ENCODE results near the gene FAM171A2.
"Not testable (repeated sequence)": the region's sequence is repeated elsewhere in the genome, so short reads cannot be mapped to it uniquely, and the experiment has no call there.

The FAM171A2 gene

GRCh38 chr17:44344939-44345453 lies 18.7 kb downstream of the FAM171A2 start, which contains the start of gene GRN:
Gene GRN (plus strand): TSS chr17:44345302. CDS start chr17:44349165, 3,863 bp downstream.
- peak; percentile 99 for DNase-seq

DNA sequence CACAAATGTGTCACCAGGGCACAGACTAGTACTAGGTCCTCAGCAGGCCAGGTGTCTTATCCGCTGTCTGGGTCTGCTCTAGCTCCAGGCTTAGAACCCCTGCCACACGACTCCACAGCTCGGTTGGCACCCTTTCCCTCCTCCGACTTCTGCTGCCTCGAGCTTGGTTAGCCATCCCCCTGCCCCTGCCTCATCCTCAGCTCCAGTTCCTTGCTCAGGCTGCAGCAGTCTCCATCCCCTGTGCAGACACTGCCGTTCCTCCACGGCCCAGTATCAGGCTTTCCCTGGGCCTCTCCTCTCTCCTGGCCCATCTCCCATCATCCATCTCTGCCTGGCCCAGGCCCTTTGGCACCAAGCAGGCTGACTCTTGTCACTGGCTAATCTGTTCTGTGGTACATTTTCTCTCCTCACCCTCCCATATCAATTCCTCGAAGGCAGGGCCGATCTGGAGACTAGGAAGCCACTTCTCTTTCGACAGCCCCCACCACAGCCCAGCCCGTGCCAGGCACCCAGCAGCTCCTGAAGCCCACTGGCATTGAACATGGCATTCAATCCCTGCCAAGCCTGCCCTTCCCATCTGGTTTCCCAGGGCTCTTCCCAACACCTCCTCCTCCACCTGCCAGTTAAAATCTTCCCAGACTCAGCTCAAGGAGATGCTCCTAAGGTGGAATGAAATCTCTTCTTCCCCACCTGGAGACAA lies 20.0 kb downstream of the FAM171A2 start:
- DNase-seq: no peak

GRCh38 chr17:44340553-44340952 lies 23.1 kb downstream of the FAM171A2 start:
- peak in 1 of 2 experiments; percentile 43 for DNase-seq

DNA sequence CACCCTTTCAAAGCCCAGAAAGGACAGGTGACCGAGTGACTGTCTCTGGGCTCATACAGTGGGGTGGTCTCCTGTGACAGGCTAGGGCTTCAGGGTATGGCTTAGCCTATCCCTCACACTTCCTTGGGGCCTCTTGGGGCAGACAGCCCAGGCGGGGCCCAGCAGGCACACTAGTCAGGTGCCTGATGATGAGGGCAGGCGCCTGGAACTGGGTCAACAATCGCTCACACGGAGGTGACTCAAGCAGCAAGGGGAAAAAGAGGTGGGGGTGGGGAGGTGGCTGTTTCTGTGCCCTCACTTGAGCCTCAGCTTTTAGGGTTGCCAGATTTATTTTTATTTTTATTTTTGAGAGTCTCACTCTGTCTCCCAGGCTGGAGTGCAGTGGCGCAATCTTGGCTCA lies 25.0 kb downstream of the FAM171A2 start:
- no peak for DNase-seq

DNA sequence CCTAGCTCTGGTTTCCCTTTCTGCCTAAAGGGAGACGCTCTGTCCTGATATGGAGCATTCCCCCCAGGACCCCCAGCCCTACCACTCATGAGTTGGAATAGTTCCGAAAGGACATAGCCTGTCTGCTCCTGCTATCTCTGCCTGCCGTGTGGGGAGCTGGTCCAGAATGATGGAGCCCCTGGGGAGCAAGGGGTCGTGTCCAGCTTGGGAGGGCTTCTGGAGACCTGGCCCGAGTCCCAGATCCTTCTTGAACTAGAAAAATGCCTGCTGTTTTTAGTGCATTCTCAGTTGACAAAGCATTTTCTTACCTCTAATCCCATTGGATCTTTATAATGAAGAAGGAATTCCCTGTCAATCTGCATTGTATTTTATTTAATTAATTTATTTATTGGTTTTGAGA lies 27.7 kb downstream of the FAM171A2 start:
- DNase-seq: no peak

DNA sequence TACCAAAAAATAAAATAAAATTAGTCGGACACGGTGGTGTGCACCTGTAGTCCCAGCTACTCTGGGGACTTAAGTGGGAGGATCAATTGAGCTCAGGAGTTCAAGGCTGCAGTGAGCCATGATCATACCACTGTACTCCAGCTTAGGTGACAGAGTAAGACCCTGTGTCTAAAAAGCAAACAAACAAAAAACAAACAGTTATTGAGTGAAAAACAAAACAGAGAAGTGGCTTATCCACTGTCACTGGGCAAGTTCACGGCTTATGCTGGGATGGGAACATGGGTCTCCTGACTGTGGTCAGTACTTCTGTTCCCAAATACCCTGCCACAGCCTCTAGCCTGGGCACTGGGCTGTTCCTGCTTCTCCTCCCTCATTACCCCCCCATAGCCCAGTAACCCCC lies 28.1 kb downstream of the FAM171A2 start:
- DNase-seq: no peak

DNA sequence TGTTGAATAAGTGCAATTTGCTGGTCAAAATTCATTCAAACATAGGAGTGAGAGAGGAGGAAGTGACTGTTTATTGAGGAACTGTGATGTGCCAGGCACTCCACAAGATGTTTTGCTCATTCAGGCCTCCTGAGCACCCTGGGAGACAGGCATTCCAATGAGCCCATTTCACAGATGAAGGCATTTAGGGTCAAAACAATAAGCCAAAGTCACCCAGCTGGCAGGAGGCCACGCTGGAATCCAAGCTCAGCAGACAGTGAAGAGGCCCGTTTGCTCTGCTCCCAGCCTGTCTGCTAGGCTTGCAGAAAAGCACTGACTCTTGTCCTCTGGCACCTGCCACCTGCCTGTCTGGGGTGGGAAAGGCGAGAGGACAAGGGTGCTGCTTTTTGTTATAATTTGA lies 28.9 kb downstream of the FAM171A2 start:
- DNase-seq: no peak

GRCh38 chr17:44334315-44334714 lies 29.3 kb downstream of the FAM171A2 start:
- no peak for DNase-seq

DNA sequence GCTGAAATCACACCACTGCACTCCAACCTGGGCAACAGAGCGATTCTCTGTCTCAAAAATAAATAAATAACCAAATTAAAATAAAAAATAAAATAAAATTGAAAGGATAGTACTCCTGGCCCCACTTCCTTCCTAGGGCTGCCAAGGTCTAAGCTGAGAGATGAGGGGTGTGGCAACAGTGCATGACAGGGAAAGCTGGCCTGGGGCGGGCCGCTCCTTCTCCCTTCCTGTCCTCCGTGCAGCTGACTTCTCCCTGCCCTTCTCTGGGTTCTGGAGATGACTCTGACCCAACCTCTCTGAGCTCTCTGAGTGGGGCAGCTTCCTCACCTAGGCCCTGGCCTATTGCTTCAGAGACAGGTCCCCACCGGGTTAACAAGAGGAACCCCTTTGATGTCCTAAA lies 30.3 kb downstream of the FAM171A2 start:
- no peak for DNase-seq

GRCh38 chr17:44331249-44331760 lies 32.3 kb downstream of the FAM171A2 start:
- DNase-seq: peak; percentile 87 to 91

GRCh38 chr17:44330263-44330662 lies 33.4 kb downstream of the FAM171A2 start:
- not testable (repeated sequence) for DNase-seq

DNA sequence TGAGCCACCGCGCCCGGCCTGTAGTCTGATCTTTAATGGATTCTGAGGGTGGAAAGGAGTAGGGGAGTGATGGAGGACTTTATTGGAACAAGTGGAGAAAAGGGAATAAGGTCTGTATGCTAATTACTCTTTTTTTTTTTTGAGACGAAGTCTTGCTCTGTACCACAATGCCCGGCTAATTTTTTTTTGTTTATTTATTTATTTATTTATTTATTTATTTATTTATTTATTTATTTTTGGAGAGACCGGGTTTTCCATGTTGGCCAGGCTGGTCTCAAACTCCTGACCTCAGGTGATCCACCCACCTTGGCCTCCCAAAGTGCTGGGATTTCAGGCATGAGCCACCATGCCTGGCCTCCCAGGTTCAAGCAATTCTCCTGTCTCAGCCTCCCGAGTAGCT lies 34.1 kb downstream of the FAM171A2 start:
- not testable (repeated sequence) for DNase-seq

- DNase-seq: no peak
Measured at GRCh38 chr17:44327715-44328449, 35.8 kb downstream of the FAM171A2 start.

DNA sequence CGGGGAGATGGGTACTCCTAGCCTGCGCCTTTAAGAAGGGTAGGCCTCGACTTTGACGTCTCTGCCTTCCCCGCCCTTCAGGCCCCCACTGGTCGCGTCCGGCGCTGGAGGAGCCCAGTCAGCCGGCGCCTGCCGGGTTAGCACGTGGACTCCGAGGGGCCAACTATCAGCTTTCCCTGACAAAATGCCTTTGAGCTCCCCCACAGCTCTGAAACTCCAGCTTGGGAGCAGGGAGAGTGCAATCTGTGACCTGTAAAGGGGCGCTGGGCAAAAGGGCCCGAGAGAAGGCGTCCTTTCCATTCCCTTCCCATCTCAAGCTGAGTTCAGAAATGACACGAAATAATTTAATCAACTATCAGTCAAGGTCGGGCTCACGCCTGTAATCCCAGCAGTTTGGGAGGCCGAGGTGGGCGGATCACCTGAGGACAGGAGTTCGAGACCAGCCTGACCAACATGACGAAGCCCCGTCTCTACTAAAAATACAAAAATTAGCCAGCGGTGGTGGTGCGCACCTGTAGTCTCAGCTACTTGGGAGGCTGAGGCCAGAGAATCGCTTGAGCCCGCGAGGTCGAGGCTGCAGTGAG lies 36.7 kb downstream of the FAM171A2 start:
- peak; percentile 94 to 98 for DNase-seq

- DNase-seq: peak; percentile 88 to 96
Measured at GRCh38 chr17:44324571-44325275, 38.9 kb downstream of the FAM171A2 start, which contains the start of gene SLC25A39. Gene SLC25A39 (minus strand): TSS chr17:44324823. CDS start chr17:44323562, 1,261 bp downstream.

GRCh38 chr17:44324092-44324570 lies 39.5 kb downstream of the FAM171A2 start:
- DNase-seq: peak in 1 of 2 experiments; percentile 37

GRCh38 chr17:44323359-44324091 lies 40.1 kb downstream of the FAM171A2 start:
- DNase-seq: no peak

DNA sequence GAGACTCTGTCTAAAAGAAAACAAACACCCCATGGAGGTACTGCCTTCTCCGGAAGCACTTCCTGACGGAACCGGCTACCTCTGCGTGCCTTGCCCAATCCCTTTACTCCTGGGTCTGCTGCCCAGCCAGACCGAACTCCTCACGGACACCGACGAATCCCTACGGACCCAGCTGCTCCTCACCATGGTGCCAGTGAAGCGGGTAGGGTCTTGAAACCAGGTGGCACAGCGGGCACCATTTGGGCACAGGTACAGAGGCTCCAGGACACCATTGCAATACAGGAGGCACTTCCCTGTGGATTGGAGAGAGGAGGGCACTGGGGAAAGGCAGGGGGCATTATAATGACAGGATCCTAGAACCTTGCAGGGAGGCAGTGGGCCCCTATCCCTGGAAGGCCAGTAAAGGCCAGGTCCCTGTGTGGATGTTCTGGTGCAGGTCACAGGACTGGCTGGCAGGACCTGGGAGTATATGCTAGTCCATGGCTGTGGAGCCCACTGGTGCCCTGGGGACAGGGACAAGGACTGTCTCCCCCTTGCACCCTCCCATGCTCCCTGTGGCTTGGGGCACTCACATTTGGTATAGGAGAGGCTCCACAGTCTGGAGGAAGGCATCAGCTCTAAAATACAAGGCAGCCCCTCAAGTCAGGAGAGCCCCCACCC lies 41.3 kb downstream of the FAM171A2 start:
- DNase-seq: no peak

GRCh38 chr17:44321246-44322120 lies 42.2 kb downstream of the FAM171A2 start:
- DNase-seq: no peak

- no peak for DNase-seq
Measured at GRCh38 chr17:44320066-44320465, 43.6 kb downstream of the FAM171A2 start.

Data from NCI-H524 (cell line).